IPS DF 19.7 (cell line): ENCODE results near the gene SHISA7.
"Not testable (repeated sequence)": the region's sequence is repeated elsewhere in the genome, so short reads cannot be mapped to it uniquely, and the experiment has no call there.

Experiments used
- DNase-seq: peaks from one replicate; pipeline ENCODE4 v3.0.0-alpha.2; 2013; ENCODE audit warnings: low read depth, low spot score

The SHISA7 gene

GRCh38 chr19:55419103-55419502 lies 24.0 kb downstream of the SHISA7 start:
- DNase-seq = no peak

GRCh38 chr19:55418185-55418584 lies 24.9 kb downstream of the SHISA7 start:
- DNase-seq = no peak

- DNase-seq = no peak
These were observed 32.9 kb downstream of the SHISA7 start for GRCh38 chr19:55410168-55410567.

GRCh38 chr19:55409179-55409578 lies 33.9 kb downstream of the SHISA7 start:
- DNase-seq = not testable (repeated sequence)

GRCh38 chr19:55408533-55408872 lies 34.6 kb downstream of the SHISA7 start:
- no peak for DNase-seq

- DNase-seq = peak; percentile 99
These were observed 35.1 kb downstream of the SHISA7 start for GRCh38 chr19:55407800-55408532.

- not testable (repeated sequence) for DNase-seq
These were observed 35.6 kb downstream of the SHISA7 start, which contains the start of gene UBE2S for GRCh38 chr19:55407550-55407799. Gene UBE2S, minus strand, starts transcription at chr19:55407788. Its CDS starts 199 bp downstream, at chr19:55407589.

GRCh38 chr19:55406826-55407549 lies 36.1 kb downstream of the SHISA7 start:
- no peak for DNase-seq

GRCh38 chr19:55406091-55406825 lies 36.8 kb downstream of the SHISA7 start:
- DNase-seq = no peak

- DNase-seq = no peak
These were observed 37.5 kb downstream of the SHISA7 start for GRCh38 chr19:55405638-55406037.

- DNase-seq = no peak
These were observed 40.6 kb downstream of the SHISA7 start for GRCh38 chr19:55402509-55402908.

- not testable (repeated sequence) for DNase-seq
These were observed 41.7 kb downstream of the SHISA7 start for GRCh38 chr19:55401390-55401789.

GRCh38 chr19:55400281-55401087 lies 42.6 kb downstream of the SHISA7 start:
- DNase-seq = no peak

- no peak for DNase-seq
These were observed 44.7 kb downstream of the SHISA7 start for GRCh38 chr19:55398200-55398925.

- no peak for DNase-seq
These were observed 50.0 kb downstream of the SHISA7 start for GRCh38 chr19:55392820-55393761.

GRCh38 chr19:55391702-55392615 lies 51.1 kb downstream of the SHISA7 start:
- no peak for DNase-seq

GRCh38 chr19:55391191-55391670 lies 51.9 kb downstream of the SHISA7 start:
- DNase-seq = no peak

GRCh38 chr19:55390461-55390880 lies 52.6 kb downstream of the SHISA7 start:
- DNase-seq = no peak
